ENCODE data around the gene ADPRH. TPM values are rescaled to one million over a fixed set of nuclear protein-coding genes. Genes with fewer than 3 reads are reported as not detected.

Gene ADPRH
- total RNA-seq, 1 experiment from 2014 or later = 1.5 TPM

DNA sequence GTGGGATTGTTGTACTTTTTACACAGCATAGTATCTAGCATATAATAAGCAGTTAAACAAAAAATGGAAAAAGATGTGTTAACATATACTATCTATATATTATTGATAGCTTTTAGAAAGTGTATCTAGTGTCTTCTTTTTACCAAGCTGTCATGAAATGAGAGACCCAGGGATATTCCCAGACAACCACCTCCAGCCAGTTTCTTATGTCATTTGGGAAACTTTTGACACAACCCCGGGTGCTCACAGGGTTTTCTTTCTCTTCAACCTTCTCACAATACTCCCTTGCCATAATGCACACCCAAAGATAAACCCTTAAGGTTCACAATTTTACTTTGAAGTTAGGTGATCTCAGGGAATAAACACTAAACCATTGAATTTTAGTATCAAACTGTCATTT is 13.6 kb downstream of the ADPRH start:
- Histone ChIP-seq H3K4me2 (ENCODE audit: low read length) (no peak overlapping the region), H4K20me1 (ENCODE audit: insufficient read depth) (no peaks in the 10 kb centered on the region), H3K27ac (ENCODE audit: low read depth, low read length) (no peak overlapping the region)

More for the DNA sequence above, 13.6 kb downstream of the ADPRH start:
- H3K4me3 ChIP-seq (replicated peaks in 1 of 2; ENCODE audit: low read depth in 1 of 2, low read length in 2 of 2) = no peak overlapping the region
- H3K27me3 ChIP-seq (ENCODE audit: insufficient read depth, low read length) = 0 out of 2 replicates have a peak, but pooled peaks cover 8% of the 10 kb centered on the region
- TF ChIP-seq EGR1 (IDR thresholded peaks at IDR 0.05; ENCODE audit: low read depth) (no peak), POLR2AphosphoS5 (IDR thresholded peaks at IDR 0.05; ENCODE audit: low read depth, low read length) (no peak), JUND (IDR thresholded peaks at IDR 0.05) (no peak), YY1 (IDR thresholded peaks at IDR 0.05; ENCODE audit: extremely low read depth, insufficient replicate concordance, low read depth, low read length) (no peak), CBX3 (IDR thresholded peaks at IDR 0.05; ENCODE audit: low read depth) (no peak), SP1 (IDR thresholded peaks at IDR 0.05; ENCODE audit: low read depth) (no peak), RAD21 (IDR thresholded peaks at IDR 0.05; ENCODE audit: low read depth) (no peak), ZNF274 (IDR thresholded peaks at IDR 0.05; ENCODE audit: low read depth, low read length) (no peak)
- TF ChIP-seq, protein P1, sequence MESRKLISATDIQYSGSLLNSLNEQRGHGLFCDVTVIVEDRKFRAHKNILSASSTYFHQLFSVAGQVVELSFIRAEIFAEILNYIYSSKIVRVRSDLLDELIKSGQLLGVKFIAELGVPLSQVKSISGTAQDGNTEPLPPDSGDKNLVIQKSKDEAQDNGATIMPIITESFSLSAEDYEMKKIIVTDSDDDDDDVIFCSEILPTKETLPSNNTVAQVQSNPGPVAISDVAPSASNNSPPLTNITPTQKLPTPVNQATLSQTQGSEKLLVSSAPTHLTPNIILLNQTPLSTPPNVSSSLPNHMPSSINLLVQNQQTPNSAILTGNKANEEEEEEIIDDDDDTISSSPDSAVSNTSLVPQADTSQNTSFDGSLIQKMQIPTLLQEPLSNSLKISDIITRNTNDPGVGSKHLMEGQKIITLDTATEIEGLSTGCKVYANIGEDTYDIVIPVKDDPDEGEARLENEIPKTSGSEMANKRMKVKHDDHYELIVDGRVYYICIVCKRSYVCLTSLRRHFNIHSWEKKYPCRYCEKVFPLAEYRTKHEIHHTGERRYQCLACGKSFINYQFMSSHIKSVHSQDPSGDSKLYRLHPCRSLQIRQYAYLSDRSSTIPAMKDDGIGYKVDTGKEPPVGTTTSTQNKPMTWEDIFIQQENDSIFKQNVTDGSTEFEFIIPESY (IDR thresholded peaks at IDR 0.05; ENCODE audit: extremely low read depth, insufficient replicate concordance, low read length) = no peak
- TF ChIP-seq, protein P2, sequence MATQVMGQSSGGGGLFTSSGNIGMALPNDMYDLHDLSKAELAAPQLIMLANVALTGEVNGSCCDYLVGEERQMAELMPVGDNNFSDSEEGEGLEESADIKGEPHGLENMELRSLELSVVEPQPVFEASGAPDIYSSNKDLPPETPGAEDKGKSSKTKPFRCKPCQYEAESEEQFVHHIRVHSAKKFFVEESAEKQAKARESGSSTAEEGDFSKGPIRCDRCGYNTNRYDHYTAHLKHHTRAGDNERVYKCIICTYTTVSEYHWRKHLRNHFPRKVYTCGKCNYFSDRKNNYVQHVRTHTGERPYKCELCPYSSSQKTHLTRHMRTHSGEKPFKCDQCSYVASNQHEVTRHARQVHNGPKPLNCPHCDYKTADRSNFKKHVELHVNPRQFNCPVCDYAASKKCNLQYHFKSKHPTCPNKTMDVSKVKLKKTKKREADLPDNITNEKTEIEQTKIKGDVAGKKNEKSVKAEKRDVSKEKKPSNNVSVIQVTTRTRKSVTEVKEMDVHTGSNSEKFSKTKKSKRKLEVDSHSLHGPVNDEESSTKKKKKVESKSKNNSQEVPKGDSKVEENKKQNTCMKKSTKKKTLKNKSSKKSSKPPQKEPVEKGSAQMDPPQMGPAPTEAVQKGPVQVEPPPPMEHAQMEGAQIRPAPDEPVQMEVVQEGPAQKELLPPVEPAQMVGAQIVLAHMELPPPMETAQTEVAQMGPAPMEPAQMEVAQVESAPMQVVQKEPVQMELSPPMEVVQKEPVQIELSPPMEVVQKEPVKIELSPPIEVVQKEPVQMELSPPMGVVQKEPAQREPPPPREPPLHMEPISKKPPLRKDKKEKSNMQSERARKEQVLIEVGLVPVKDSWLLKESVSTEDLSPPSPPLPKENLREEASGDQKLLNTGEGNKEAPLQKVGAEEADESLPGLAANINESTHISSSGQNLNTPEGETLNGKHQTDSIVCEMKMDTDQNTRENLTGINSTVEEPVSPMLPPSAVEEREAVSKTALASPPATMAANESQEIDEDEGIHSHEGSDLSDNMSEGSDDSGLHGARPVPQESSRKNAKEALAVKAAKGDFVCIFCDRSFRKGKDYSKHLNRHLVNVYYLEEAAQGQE (IDR thresholded peaks at IDR 0.05; ENCODE audit: low read depth) = no peak
- TF ChIP-seq, protein P3, sequence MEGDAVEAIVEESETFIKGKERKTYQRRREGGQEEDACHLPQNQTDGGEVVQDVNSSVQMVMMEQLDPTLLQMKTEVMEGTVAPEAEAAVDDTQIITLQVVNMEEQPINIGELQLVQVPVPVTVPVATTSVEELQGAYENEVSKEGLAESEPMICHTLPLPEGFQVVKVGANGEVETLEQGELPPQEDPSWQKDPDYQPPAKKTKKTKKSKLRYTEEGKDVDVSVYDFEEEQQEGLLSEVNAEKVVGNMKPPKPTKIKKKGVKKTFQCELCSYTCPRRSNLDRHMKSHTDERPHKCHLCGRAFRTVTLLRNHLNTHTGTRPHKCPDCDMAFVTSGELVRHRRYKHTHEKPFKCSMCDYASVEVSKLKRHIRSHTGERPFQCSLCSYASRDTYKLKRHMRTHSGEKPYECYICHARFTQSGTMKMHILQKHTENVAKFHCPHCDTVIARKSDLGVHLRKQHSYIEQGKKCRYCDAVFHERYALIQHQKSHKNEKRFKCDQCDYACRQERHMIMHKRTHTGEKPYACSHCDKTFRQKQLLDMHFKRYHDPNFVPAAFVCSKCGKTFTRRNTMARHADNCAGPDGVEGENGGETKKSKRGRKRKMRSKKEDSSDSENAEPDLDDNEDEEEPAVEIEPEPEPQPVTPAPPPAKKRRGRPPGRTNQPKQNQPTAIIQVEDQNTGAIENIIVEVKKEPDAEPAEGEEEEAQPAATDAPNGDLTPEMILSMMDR (IDR thresholded peaks at IDR 0.05 in 2 of 3, conservative IDR thresholded peaks at IDR 0.05 in 1 of 3; ENCODE audit: borderline replicate concordance in 1 of 3, insufficient read depth in 1 of 3, low read depth in 2 of 3, low read length in 2 of 3) = no peak
- H3K9ac ChIP-seq (ENCODE audit: low read length) = no peak overlapping the region
- H3K9me2 ChIP-seq (ENCODE audit: insufficient read depth) = no peaks in the 10 kb centered on the region
- ChIA-PET CTCF (no interaction called here), RAD21 (ENCODE audit: low non-redundant PET in 1 of 2, low total read pairs in 2 of 2, uncharacterized antibody in 2 of 2, unreplicated experiment in 2 of 2) (no interaction called here), POLR2A (no interaction called here)
- H3K4me1 ChIP-seq (ENCODE audit: control insufficient read depth in 1 of 2, insufficient read depth in 2 of 2, low read length in 2 of 2) = peaks cover 0 to 12% of the 10 kb centered on the region in 2 experiments; a peak in 2 of 4 replicates
- H3K79me2 ChIP-seq (ENCODE audit: insufficient read depth, low read length) = no peaks in the 10 kb centered on the region
- H2AFZ ChIP-seq (ENCODE audit: low read depth, low read length, poor library complexity, severe bottlenecking) = no peak overlapping the region
- no peaks in the 10 kb centered on the region for H3K36me3 ChIP-seq (ENCODE audit: control insufficient read depth in 1 of 2, insufficient read depth in 2 of 2, low read length in 2 of 2)
- ATAC-seq (no peak), DNase-seq (ENCODE audit: low read depth, low spot score) (no peak)
- H3K9me3 ChIP-seq (ENCODE audit: control insufficient read depth in 1 of 2, insufficient read depth in 1 of 2, low read depth in 1 of 2, low read length in 2 of 2) = no peaks in the 10 kb centered on the region
- intact Hi-C loops (cut with micrococcal nuclease) = no loop called here
- no TSS peak for BruUV-seq (replicated peaks)

Measured in HCT116 (cell line).